A673 (cell line): Measurements from ENCODE around the gene ROR2. TPM values are rescaled to one million over a fixed set of nuclear protein-coding genes. Genes with fewer than 3 reads are reported as not detected.

ENCODE experiments used
- BruUV-seq: library from RNA; stranded (reverse); fragments of 400-500 nt; replicated peaks from 2 replicates; lab custom pipeline; 2021; lab: Mats Ljungman, UMichigan
- CTCF ChIA-PET: fragments of 300-600 bp; sonication (Branson Sonifier 250); formaldehyde crosslinking; loops from one replicate; lab custom pipeline; 2022; ENCODE audit warnings: antibody characterized with exemption; lab: Charles Lee
- POLR2A ChIA-PET: fragments of 300-600 bp; sonication (Branson Sonifier 250); formaldehyde crosslinking; loops from one replicate; lab custom pipeline; 2022; ENCODE audit warnings: antibody characterized with exemption; ENCODE audit not compliant: low non-redundant PET; lab: Charles Lee
- DNase-seq: peaks from one replicate; pipeline ENCODE4 v3.0.0-alpha.2; 2015; ENCODE audit warnings: low spot score
- H3K27ac ChIP-seq: fragments of 200-600 bp; sonication (generic); 2 replicates; pipeline ENCODE4 v1.5.1; 2016; ENCODE audit warnings: mixed run types, low read depth, mild to moderate bottlenecking, mixed read lengths, antibody characterized with exemption, low read length; ENCODE audit not compliant: poor library complexity, severe bottlenecking
- H3K27me3 ChIP-seq: fragments of 200-600 bp; sonication (generic); replicated peaks from 2 replicates; pipeline ENCODE4 v1.6.1; 2017; ENCODE audit warnings: mixed run types, low read depth, mild to moderate bottlenecking, mixed read lengths, antibody characterized with exemption, low read length; ENCODE audit not compliant: insufficient read depth, poor library complexity
- H3K36me3 ChIP-seq: fragments of 200-600 bp; sonication (generic); 2 replicates; pipeline ENCODE4 v1.6.1; 2016; ENCODE audit warnings: mixed run types, mild to moderate bottlenecking, mixed read lengths, antibody characterized with exemption, low read length; ENCODE audit not compliant: insufficient read depth, poor library complexity, severe bottlenecking
- H3K4me1 ChIP-seq: fragments of 200-600 bp; sonication (generic); 2 replicates; pipeline ENCODE4 v1.6.1; 2017; ENCODE audit warnings: mixed run types, mild to moderate bottlenecking, mixed read lengths, antibody characterized with exemption, low read length; ENCODE audit not compliant: insufficient read depth, poor library complexity, severe bottlenecking
- H3K4me3 ChIP-seq: fragments of 200-600 bp; sonication (generic); 2 replicates; pipeline ENCODE4 v1.5.1; 2016; ENCODE audit warnings: low read depth, mixed run types, mild to moderate bottlenecking, mixed read lengths, low read length; ENCODE audit not compliant: poor library complexity, severe bottlenecking
- H3K9me3 ChIP-seq: fragments of 200-600 bp; sonication (generic); 2 replicates; pipeline ENCODE4 v1.6.1; 2016; ENCODE audit warnings: mixed run types, low read depth, mild to moderate bottlenecking, mixed read lengths, antibody characterized with exemption, low read length; ENCODE audit not compliant: poor library complexity, severe bottlenecking
- CTCF ChIP-seq: fragments of 300-800, 200-600 bp; sonication (generic); conservative IDR thresholded peaks from 2 replicates; pipeline ENCODE4 v1.5.1; 2017; ENCODE audit warnings: low read depth, mild to moderate bottlenecking, antibody characterized with exemption, low read length, moderate library complexity, mixed read lengths
- EZH2 ChIP-seq: fragments of 200-600 bp; sonication (generic); IDR thresholded peaks from 2 replicates; pipeline ENCODE4 v1.6.1; 2017; ENCODE audit warnings: borderline replicate concordance, low read depth, mild to moderate bottlenecking, mixed read lengths, antibody characterized with exemption, low read length; ENCODE audit not compliant: poor library complexity, severe bottlenecking
- intact Hi-C: fragments of 100-400 bp; cut with micrococcal nuclease; formaldehyde crosslinking; loops from one replicate; pipeline ENCODE4 v1.10.0; 2022; ENCODE audit not compliant: unreplicated experiment
- total RNA-seq: library from RNA; stranded (reverse); gene quantifications from 2 replicates; pipeline ENCODE4 v1.2.3, GENCODE V29; 2021

The ROR2 gene
- total RNA-seq, 1 experiment from 2014 or later = 12.3 TPM

- no TSS peak for BruUV-seq
- intact Hi-C loops = loop anchor here (1.0 kb wide), 2 partner anchors 46 to 51 kb away; partner anchors contain the start of gene ROR2
- DNase-seq = no peak
- TF ChIP-seq EZH2 (no peak), CTCF (no peak)
- H3K27me3 ChIP-seq = no peaks in the 10 kb centered on the region
- H3K9me3 ChIP-seq = no peaks in the 10 kb centered on the region
- H3K36me3 ChIP-seq = no peaks in the 10 kb centered on the region
- peak overlapping the region; percentile 80 for H3K27ac ChIP-seq
- H3K4me3 ChIP-seq = no peak overlapping the region
- ChIA-PET POLR2A (no interaction called here), CTCF (no interaction called here)
- H3K4me1 ChIP-seq = peaks cover 98% of the 10 kb centered on the region
Observed at GRCh38 chr9:91899594-91899993, 50.4 kb downstream of the ROR2 start.

GRCh38 chr9:91899219-91899563, 50.8 kb downstream of the ROR2 start:
- intact Hi-C loops = loop anchor here (1.0 kb wide), 2 partner anchors 46 to 51 kb away; partner anchors contain the start of gene ROR2
- Histone ChIP-seq H3K27ac (peak overlapping the region; percentile 80), H3K4me3 (no peak overlapping the region), H3K36me3 (no peaks in the 10 kb centered on the region), H3K4me1 (peaks cover 98% of the 10 kb centered on the region), H3K9me3 (no peaks in the 10 kb centered on the region), H3K27me3 (no peaks in the 10 kb centered on the region)
- TF ChIP-seq EZH2 (no peak), CTCF (no peak)
- CTCF ChIA-PET = no interaction called here
- POLR2A ChIA-PET = no interaction called here
- BruUV-seq = no TSS peak
- DNase-seq = no peak

GRCh38 chr9:91898451-91899218, 51.4 kb downstream of the ROR2 start:
- intact Hi-C loops = loop anchor here (1.0 kb wide), 2 partner anchors 47 to 52 kb away; partner anchors contain the start of gene ROR2
- ChIA-PET CTCF (no interaction called here), POLR2A (no interaction called here)
- Histone ChIP-seq H3K36me3 (no peaks in the 10 kb centered on the region), H3K27ac (peak overlapping the region; percentile 80), H3K27me3 (no peaks in the 10 kb centered on the region), H3K9me3 (no peaks in the 10 kb centered on the region), H3K4me3 (no peak overlapping the region), H3K4me1 (peaks cover 98% of the 10 kb centered on the region)
- no TSS peak for BruUV-seq
- TF ChIP-seq CTCF (no peak), EZH2 (no peak)
- peak; percentile 97 for DNase-seq
